Epithelial cell of proximal tubule (primary cell): ENCODE results near the gene SCP2D1. TPM values are rescaled to one million over a fixed set of nuclear protein-coding genes. Genes with fewer than 3 reads are reported as not detected.
A peak's percentile ranks its signal among the peaks of the same experiment; 100 is the strongest.

Experiments
- DNase-seq: peaks from one replicate; pipeline ENCODE4 v3.0.0-alpha.2; 2011; ENCODE audit warnings: low read depth
- H3K4me3 ChIP-seq: 2 replicates; pipeline ENCODE4 v1.5.1; 2011; ENCODE audit warnings: low read depth, mild to moderate bottlenecking, low read length
- total RNA-seq: library from RNA; depleted of rRNA; stranded (reverse); fragments of >200 nt; gene quantifications from 2 replicates; pipeline ENCODE4 v1.2.3, GENCODE V29; 2015
- TF ChIP-seq, protein P1 (sequence below): conservative IDR thresholded peaks from 2 replicates; pipeline ENCODE4 v1.5.1; 2012; ENCODE audit warnings: low read depth, mild to moderate bottlenecking, low read length

Gene SCP2D1
- total RNA-seq, 1 donor from 2014 or later, result not detected

DNA sequence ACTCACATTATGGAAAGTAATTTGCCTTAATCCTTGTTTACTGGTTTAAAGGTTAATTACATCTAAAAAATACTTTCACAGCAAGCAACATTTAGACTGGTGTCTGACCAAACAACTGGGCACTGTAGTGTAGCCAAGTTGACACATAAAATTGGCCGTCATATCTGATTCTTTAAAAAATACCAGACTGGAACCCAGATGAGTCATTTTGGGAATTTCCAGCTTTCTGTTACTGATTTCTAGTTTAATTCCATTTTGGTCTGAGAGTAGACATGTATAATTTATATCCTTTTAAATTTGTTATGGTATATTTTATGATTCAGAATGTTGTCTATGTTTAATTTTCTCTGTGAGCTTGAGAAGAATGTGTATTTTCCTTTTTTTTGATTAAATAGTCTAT is 44.1 kb downstream of the SCP2D1 start:
- TF ChIP-seq, protein P1, sequence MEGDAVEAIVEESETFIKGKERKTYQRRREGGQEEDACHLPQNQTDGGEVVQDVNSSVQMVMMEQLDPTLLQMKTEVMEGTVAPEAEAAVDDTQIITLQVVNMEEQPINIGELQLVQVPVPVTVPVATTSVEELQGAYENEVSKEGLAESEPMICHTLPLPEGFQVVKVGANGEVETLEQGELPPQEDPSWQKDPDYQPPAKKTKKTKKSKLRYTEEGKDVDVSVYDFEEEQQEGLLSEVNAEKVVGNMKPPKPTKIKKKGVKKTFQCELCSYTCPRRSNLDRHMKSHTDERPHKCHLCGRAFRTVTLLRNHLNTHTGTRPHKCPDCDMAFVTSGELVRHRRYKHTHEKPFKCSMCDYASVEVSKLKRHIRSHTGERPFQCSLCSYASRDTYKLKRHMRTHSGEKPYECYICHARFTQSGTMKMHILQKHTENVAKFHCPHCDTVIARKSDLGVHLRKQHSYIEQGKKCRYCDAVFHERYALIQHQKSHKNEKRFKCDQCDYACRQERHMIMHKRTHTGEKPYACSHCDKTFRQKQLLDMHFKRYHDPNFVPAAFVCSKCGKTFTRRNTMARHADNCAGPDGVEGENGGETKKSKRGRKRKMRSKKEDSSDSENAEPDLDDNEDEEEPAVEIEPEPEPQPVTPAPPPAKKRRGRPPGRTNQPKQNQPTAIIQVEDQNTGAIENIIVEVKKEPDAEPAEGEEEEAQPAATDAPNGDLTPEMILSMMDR, result no peak
- H3K4me3 ChIP-seq, result no peak overlapping the region
- peak; percentile 69 for DNase-seq

DNA sequence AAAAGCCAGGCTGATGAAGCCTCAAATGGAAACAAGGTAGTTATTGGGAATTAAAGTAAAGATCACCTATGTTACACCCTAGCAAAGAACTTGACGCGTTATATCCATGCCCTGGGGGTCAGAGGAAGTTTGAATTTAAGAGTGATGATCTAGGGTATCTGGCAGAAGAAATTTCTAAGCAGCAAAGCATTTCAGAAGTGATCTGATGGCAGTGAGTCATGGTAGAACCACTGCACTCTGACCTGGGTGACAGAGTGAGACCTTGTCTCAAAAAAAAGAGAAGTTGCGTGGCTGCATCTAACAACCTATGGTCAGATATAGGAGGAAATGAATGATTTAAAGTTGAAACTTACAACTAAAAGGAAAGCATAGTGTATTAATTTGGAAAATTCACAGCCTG is 45.2 kb downstream of the SCP2D1 start:
- no peak overlapping the region for H3K4me3 ChIP-seq
- DNase-seq, result peak; percentile 7
- TF ChIP-seq, protein P1, result no peak

Other genes starting within 250 kb of the SCP2D1 start
- gene SMIM26, start 246.4 kb upstream of the SCP2D1 start, total RNA-seq, result 83.8 and 142 TPM in 2 replicates
- 79.4 and 90.3 TPM in 2 replicates for gene DTD1, start 225.7 kb upstream of the SCP2D1 start, total RNA-seq